Liver (tissue), 9 donors: Measurements from ENCODE around the gene IFNA4. TPM values are rescaled to one million over a fixed set of nuclear protein-coding genes. Genes with fewer than 3 reads are reported as not detected.

Source experiments
- DNase-seq: peaks from one replicate; pipeline ENCODE4 v3.0.0-alpha.2; 2017; ENCODE audit warnings: low spot score
- H3K27ac ChIP-seq, 2 donors: one replicate each; pipeline ENCODE4 v1.7.0; 2013; ENCODE audit warnings: inconsistent platforms in 2 of 2, low read length in 2 of 2, control low read depth in 1 of 2, low read depth in 1 of 2, mild to moderate bottlenecking in 1 of 2
- H3K27me3 ChIP-seq, 4 donors: one replicate each; pipeline versions ENCODE4 v1.6.1 to v1.7.0; 2013; ENCODE audit warnings: low read length in 3 of 4, inconsistent platforms in 1 of 4, mild to moderate bottlenecking in 1 of 4, moderate library complexity in 1 of 4; ENCODE audit not compliant: control insufficient read depth in 4 of 4, insufficient read depth in 4 of 4
- H3K36me3 ChIP-seq, 4 donors: one replicate each; pipeline versions ENCODE4 v1.6.1 to v1.7.0; 2013; ENCODE audit warnings: low read length in 3 of 4, mild to moderate bottlenecking in 3 of 4, low read depth in 1 of 4, moderate library complexity in 1 of 4; ENCODE audit not compliant: control insufficient read depth in 4 of 4, insufficient read depth in 3 of 4
- H3K4me1 ChIP-seq, 4 donors: one replicate each; pipeline versions ENCODE4 v1.6.1 to v1.7.0; 2013; ENCODE audit warnings: low read length in 3 of 4, mild to moderate bottlenecking in 3 of 4, moderate library complexity in 1 of 4; ENCODE audit not compliant: control insufficient read depth in 4 of 4, insufficient read depth in 4 of 4
- H3K4me3 ChIP-seq, 3 donors: one replicate each; pipeline versions ENCODE4 v1.6.1 to v1.7.0; 2013; ENCODE audit warnings: low read length in 3 of 3, control low read depth in 1 of 3, low read depth in 1 of 3, mild to moderate bottlenecking in 1 of 3
- H3K9ac ChIP-seq, 2 donors: one replicate each; pipeline ENCODE4 v1.7.0; 2013; ENCODE audit warnings: low read length in 2 of 2, mild to moderate bottlenecking in 2 of 2, moderate library complexity in 2 of 2, control low read depth in 1 of 2, low read depth in 1 of 2
- H3K9me3 ChIP-seq, 4 donors: one replicate each; pipeline versions ENCODE4 v1.6.1 to v1.7.0; 2013; ENCODE audit warnings: low read length in 3 of 4; ENCODE audit not compliant: control insufficient read depth in 4 of 4
- ATF3 ChIP-seq: IDR thresholded peaks from 2 replicates; pipeline ENCODE4 v1.6.1; 2016; ENCODE audit warnings: antibody characterized with exemption
- CTCF ChIP-seq: fragments of 150-350 bp; IDR thresholded peaks from 2 replicates; pipeline ENCODE4 v1.5.1; 2017; ENCODE audit warnings: improper control_type of control experiment, low read depth, low read length; ENCODE audit not compliant: missing input control
- EGR1 ChIP-seq, 2 donors: IDR thresholded peaks; 2 replicates each; pipeline ENCODE4 v1.6.1; 2016 to 2018; ENCODE audit warnings: antibody characterized with exemption in 2 of 2, low read depth in 2 of 2
- FOXA1 ChIP-seq: IDR thresholded peaks from 2 replicates; pipeline ENCODE4 v1.6.1; 2016; ENCODE audit warnings: antibody characterized with exemption
- FOXA2 ChIP-seq: IDR thresholded peaks from 2 replicates; pipeline ENCODE4 v1.6.1; 2016; ENCODE audit warnings: antibody characterized with exemption
- GABPA ChIP-seq, 2 donors: IDR thresholded peaks in 1 of 2; conservative IDR thresholded peaks in 1 of 2; 2 replicates each; pipeline ENCODE4 v1.6.1; 2016; ENCODE audit warnings: antibody characterized with exemption in 2 of 2, mild to moderate bottlenecking in 1 of 2, moderate library complexity in 1 of 2
- HNF4A ChIP-seq, 2 donors: conservative IDR thresholded peaks; 2 replicates each; pipeline ENCODE4 v1.6.1; 2016; ENCODE audit warnings: antibody characterized with exemption in 2 of 2, mild to moderate bottlenecking in 2 of 2
- HNF4G ChIP-seq: IDR thresholded peaks from 2 replicates; pipeline ENCODE4 v1.6.1; 2016; ENCODE audit warnings: antibody characterized with exemption
- JUND ChIP-seq, 2 donors: IDR thresholded peaks; 2 replicates each; pipeline ENCODE4 v1.6.1; 2016; ENCODE audit warnings: antibody characterized with exemption in 2 of 2
- NR2F2 ChIP-seq: IDR thresholded peaks from 2 replicates; pipeline ENCODE4 v1.6.1; 2016; ENCODE audit warnings: antibody characterized with exemption
- RAD21 ChIP-seq, 2 donors: IDR thresholded peaks; 2 replicates each; pipeline ENCODE4 v1.6.1; 2016; ENCODE audit warnings: antibody characterized with exemption in 2 of 2, mild to moderate bottlenecking in 2 of 2
- REST ChIP-seq: IDR thresholded peaks from 2 replicates; pipeline ENCODE4 v1.6.1; 2016; ENCODE audit warnings: antibody characterized with exemption, mild to moderate bottlenecking
- RXRA ChIP-seq, 2 donors: IDR thresholded peaks; 2 replicates each; pipeline ENCODE4 v1.6.1; 2017 to 2018; ENCODE audit warnings: antibody characterized with exemption in 2 of 2, mild to moderate bottlenecking in 1 of 2
- SP1 ChIP-seq: IDR thresholded peaks from 2 replicates; pipeline ENCODE4 v1.6.1; 2018; ENCODE audit warnings: antibody characterized with exemption, mild to moderate bottlenecking
- TAF1 ChIP-seq: conservative IDR thresholded peaks from 2 replicates; pipeline ENCODE4 v1.6.1; 2016; ENCODE audit warnings: antibody characterized with exemption, mild to moderate bottlenecking
- YY1 ChIP-seq: IDR thresholded peaks from 2 replicates; pipeline ENCODE4 v1.6.1; 2016; ENCODE audit warnings: antibody characterized with exemption, mild to moderate bottlenecking
- ZBTB33 ChIP-seq: IDR thresholded peaks from 2 replicates; pipeline ENCODE4 v1.6.1; 2016; ENCODE audit warnings: antibody characterized with exemption
- whole genome bisulfite sequencing: extraction: QIAGEN DNeasy Blood & Tissue Kit; methylation state at CpG from one replicate; pipeline ENCODE4 v1.1.7; 2013; 5-methylcytosine and 5-hydroxymethylcytosine counted together
- polyA plus RNA-seq, 2 donors: library from polyadenylated mRNA; stranded (reverse) in 1 of 2; unstranded in 1 of 2; fragments of 200-250 nt in 1 of 2; fragments of >200 nt in 1 of 2; fragmentation: Nextera tagmentation in 1 of 2; extraction: Ambion mirVana in 1 of 2; gene quantifications; one replicate each; pipeline versions ENCODE4 v1.2.1 to v1.2.3, GENCODE V29; 2013 to 2015
- total RNA-seq, 2 donors: library from RNA; depleted of rRNA; stranded (reverse); fragments of >200 nt; gene quantifications; one replicate each; pipeline ENCODE4 v1.2.3, GENCODE V29; 2014
- TF ChIP-seq, protein P1 (sequence below): IDR thresholded peaks from 2 replicates; pipeline ENCODE4 v1.6.1; 2016; ENCODE audit warnings: antibody characterized with exemption
- donor health status: healthy.
- donor health status: healthy.
- donor health status: healthy.
- donor health status: healthy.
- donor health status: healthy.

The IFNA4 gene
- total and polyA plus RNA-seq, 4 donors: not detected

- Histone ChIP-seq H3K36me3 (no peaks in the 10 kb centered on the region), H3K27me3 (peaks cover 0 to 3% (median 0%) of the 10 kb centered on the region in 4 donors), H3K27ac (no peak overlapping the region), H3K4me3 (no peak overlapping the region), H3K9ac (no peak overlapping the region), H3K9me3 (no peaks in the 10 kb centered on the region), H3K4me1 (no peaks in the 10 kb centered on the region)
- TF ChIP-seq, protein P1, sequence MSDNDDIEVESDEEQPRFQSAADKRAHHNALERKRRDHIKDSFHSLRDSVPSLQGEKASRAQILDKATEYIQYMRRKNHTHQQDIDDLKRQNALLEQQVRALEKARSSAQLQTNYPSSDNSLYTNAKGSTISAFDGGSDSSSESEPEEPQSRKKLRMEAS: no peak
- TF ChIP-seq RXRA (IDR thresholded peaks at IDR 0.05) (no peak), JUND (IDR thresholded peaks at IDR 0.05) (no peak), FOXA2 (no peak), REST (no peak), GABPA (IDR thresholded peaks at IDR 0.05 in 1 of 2, conservative IDR thresholded peaks at IDR 0.05 in 1 of 2) (no peak), TAF1 (no peak), HNF4A (conservative IDR thresholded peaks at IDR 0.05) (no peak), HNF4G (no peak), RAD21 (IDR thresholded peaks at IDR 0.05) (no peak), ATF3 (no peak), ZBTB33 (no peak), CTCF (no peak), FOXA1 (no peak), YY1 (no peak)
- no peak for DNase-seq
- WGBS: 35% methylated on average over 1 of the region's 1 CpG
Measured at GRCh38 chr9:21160178-21160577, 27.2 kb downstream of the IFNA4 start.

- Histone ChIP-seq H3K9ac (no peak overlapping the region), H3K36me3 (no peaks in the 10 kb centered on the region), H3K4me1 (peaks cover 0 to 3% (median 0%) of the 10 kb centered on the region in 4 donors), H3K4me3 (no peak overlapping the region), H3K27ac (no peak overlapping the region), H3K9me3 (no peaks in the 10 kb centered on the region), H3K27me3 (no peaks in the 10 kb centered on the region)
- WGBS: 65% methylated on average over 2 of the region's 2 CpGs
- DNase-seq: no peak
- TF ChIP-seq JUND (IDR thresholded peaks at IDR 0.05) (no peak), YY1 (no peak), CTCF (no peak), GABPA (IDR thresholded peaks at IDR 0.05 in 1 of 2, conservative IDR thresholded peaks at IDR 0.05 in 1 of 2) (no peak), EGR1 (IDR thresholded peaks at IDR 0.05; ENCODE audit: low read depth in 2 of 2) (no peak), RXRA (IDR thresholded peaks at IDR 0.05) (no peak), FOXA1 (no peak), HNF4A (conservative IDR thresholded peaks at IDR 0.05) (no peak), ZBTB33 (no peak), NR2F2 (no peak), RAD21 (IDR thresholded peaks at IDR 0.05) (no peak), TAF1 (no peak), SP1 (no peak), HNF4G (no peak), ATF3 (no peak), FOXA2 (no peak)
- TF ChIP-seq, protein P1: no peak
Measured at GRCh38 chr9:21155501-21155900, 31.9 kb downstream of the IFNA4 start.
